ENCODE data around the gene BARHL1.

The BARHL1 gene

DNA sequence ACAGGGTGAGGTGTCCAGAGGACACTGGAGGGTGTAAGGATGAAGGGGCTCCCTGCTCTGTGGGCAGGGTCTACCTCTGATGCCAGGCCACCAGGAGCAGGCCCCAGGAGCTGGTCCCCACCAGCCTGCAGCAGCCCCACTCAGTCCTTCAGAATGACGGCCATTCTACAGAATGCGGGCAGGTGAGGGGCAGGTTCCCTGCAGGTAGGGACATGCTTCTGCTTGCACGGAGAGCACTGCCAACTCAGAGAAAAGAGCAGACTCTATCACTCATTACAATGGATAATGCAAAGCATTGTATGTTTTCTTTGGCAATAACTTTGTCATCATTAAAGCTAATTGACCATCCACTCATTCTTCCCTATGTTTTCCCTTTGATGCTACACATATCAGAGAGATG lies 48.4 kb downstream of the BARHL1 start:
- Histone ChIP-seq H3K9me3 (ENCODE audit: control insufficient read depth, insufficient read depth, low read length) (no peaks in the 10 kb centered on the region), H3K27ac (ENCODE audit: low read depth, low read length) (no peak overlapping the region), H3K9me2 (replicated peaks; ENCODE audit: control insufficient read depth, low read length) (no peaks in the 10 kb centered on the region), H3K36me3 (ENCODE audit: control insufficient read depth, low read length) (peaks cover 72% of the 10 kb centered on the region), H3K4me3 (ENCODE audit: low read length) (no peak overlapping the region), H4K20me1 (ENCODE audit: control insufficient read depth, insufficient read depth, low read depth, low read length) (no peaks in the 10 kb centered on the region), H3K4me2 (ENCODE audit: low read length) (no peak overlapping the region), H3K27me3 (ENCODE audit: control insufficient read depth, low read length) (no peaks in the 10 kb centered on the region), H3F3A (ENCODE audit: control insufficient read depth, insufficient read depth) (no peaks in the 10 kb centered on the region), H3K79me2 (ENCODE audit: control insufficient read depth, low read length) (no peaks in the 10 kb centered on the region), H3K4me1 (ENCODE audit: control insufficient read depth, low read length) (no peaks in the 10 kb centered on the region)
- TF ChIP-seq, protein P1, sequence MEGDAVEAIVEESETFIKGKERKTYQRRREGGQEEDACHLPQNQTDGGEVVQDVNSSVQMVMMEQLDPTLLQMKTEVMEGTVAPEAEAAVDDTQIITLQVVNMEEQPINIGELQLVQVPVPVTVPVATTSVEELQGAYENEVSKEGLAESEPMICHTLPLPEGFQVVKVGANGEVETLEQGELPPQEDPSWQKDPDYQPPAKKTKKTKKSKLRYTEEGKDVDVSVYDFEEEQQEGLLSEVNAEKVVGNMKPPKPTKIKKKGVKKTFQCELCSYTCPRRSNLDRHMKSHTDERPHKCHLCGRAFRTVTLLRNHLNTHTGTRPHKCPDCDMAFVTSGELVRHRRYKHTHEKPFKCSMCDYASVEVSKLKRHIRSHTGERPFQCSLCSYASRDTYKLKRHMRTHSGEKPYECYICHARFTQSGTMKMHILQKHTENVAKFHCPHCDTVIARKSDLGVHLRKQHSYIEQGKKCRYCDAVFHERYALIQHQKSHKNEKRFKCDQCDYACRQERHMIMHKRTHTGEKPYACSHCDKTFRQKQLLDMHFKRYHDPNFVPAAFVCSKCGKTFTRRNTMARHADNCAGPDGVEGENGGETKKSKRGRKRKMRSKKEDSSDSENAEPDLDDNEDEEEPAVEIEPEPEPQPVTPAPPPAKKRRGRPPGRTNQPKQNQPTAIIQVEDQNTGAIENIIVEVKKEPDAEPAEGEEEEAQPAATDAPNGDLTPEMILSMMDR (IDR thresholded peaks at IDR 0.05; ENCODE audit: low read depth, low read length, poor library complexity, severe bottlenecking) = no peak
- no peak for TF ChIP-seq EZH2phosphoT487 (IDR thresholded peaks at IDR 0.05; ENCODE audit: borderline replicate concordance, low read length)

DNA sequence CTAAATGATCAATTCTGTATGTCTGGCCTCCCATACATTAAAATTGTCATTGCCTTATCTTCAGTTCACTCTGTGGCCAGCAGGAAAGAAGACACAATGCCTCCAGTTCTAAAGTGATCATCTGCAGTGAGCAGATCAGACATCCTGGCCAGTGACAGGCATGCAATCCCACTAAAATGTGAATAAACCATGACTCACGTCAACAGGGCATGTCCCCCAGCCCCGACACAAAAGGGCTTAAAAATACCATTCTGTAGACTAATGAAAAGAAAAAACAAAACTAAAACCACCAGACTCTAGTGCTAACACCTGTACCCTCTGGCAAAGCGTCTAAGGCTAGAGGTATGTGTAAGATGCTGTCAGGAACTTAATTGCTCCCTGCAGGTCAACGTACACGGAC lies 48.9 kb downstream of the BARHL1 start:
- Histone ChIP-seq H3K27ac (ENCODE audit: low read depth, low read length) (no peak overlapping the region), H3K4me2 (ENCODE audit: low read length) (no peak overlapping the region), H3K36me3 (ENCODE audit: control insufficient read depth, low read length) (peaks cover 68% of the 10 kb centered on the region)

GRCh38 chr9:132631685-132632084 lies 49.3 kb downstream of the BARHL1 start:
- Histone ChIP-seq H3F3A (ENCODE audit: control insufficient read depth, insufficient read depth) (no peaks in the 10 kb centered on the region), H3K79me2 (ENCODE audit: control insufficient read depth, low read length) (no peaks in the 10 kb centered on the region), H3K4me3 (ENCODE audit: low read length) (no peak overlapping the region), H4K20me1 (ENCODE audit: control insufficient read depth, insufficient read depth, low read depth, low read length) (no peaks in the 10 kb centered on the region), H3K27ac (ENCODE audit: low read depth, low read length) (no peak overlapping the region), H3K9me3 (ENCODE audit: control insufficient read depth, insufficient read depth, low read length) (no peaks in the 10 kb centered on the region), H3K27me3 (ENCODE audit: control insufficient read depth, low read length) (no peaks in the 10 kb centered on the region), H3K36me3 (ENCODE audit: control insufficient read depth, low read length) (peaks cover 66% of the 10 kb centered on the region), H3K4me2 (ENCODE audit: low read length) (no peak overlapping the region), H3K4me1 (ENCODE audit: control insufficient read depth, low read length) (no peaks in the 10 kb centered on the region), H3K9me2 (replicated peaks; ENCODE audit: control insufficient read depth, low read length) (no peaks in the 10 kb centered on the region)
- no peak for TF ChIP-seq EZH2phosphoT487 (IDR thresholded peaks at IDR 0.05; ENCODE audit: borderline replicate concordance, low read length)
- TF ChIP-seq, protein P1 (IDR thresholded peaks at IDR 0.05; ENCODE audit: low read depth, low read length, poor library complexity, severe bottlenecking) = no peak

More for the DNA sequence above, 48.9 kb downstream of the BARHL1 start:
- Histone ChIP-seq H3F3A (ENCODE audit: control insufficient read depth, insufficient read depth) (no peaks in the 10 kb centered on the region), H3K9me3 (ENCODE audit: control insufficient read depth, insufficient read depth, low read length) (no peaks in the 10 kb centered on the region), H3K27me3 (ENCODE audit: control insufficient read depth, low read length) (no peaks in the 10 kb centered on the region), H3K4me3 (ENCODE audit: low read length) (no peak overlapping the region), H3K9me2 (replicated peaks; ENCODE audit: control insufficient read depth, low read length) (no peaks in the 10 kb centered on the region), H4K20me1 (ENCODE audit: control insufficient read depth, insufficient read depth, low read depth, low read length) (no peaks in the 10 kb centered on the region), H3K4me1 (ENCODE audit: control insufficient read depth, low read length) (no peaks in the 10 kb centered on the region), H3K79me2 (ENCODE audit: control insufficient read depth, low read length) (no peaks in the 10 kb centered on the region)
- TF ChIP-seq, protein P1 (IDR thresholded peaks at IDR 0.05; ENCODE audit: low read depth, low read length, poor library complexity, severe bottlenecking) = no peak
- no peak for TF ChIP-seq EZH2phosphoT487 (IDR thresholded peaks at IDR 0.05; ENCODE audit: borderline replicate concordance, low read length)

Data from DOHH2 (cell line).